HEK293T (cell line): Measurements from ENCODE around the gene NECAB2.

Experiments
- CTCF ChIA-PET: fragments of 350-600 bp; formaldehyde crosslinking; extraction: SDS; loops from one replicate; lab custom pipeline; 2021; ENCODE audit warnings: antibody characterized with exemption, inconsistent platforms; lab: Yijun Ruan, JAX
- POLR2A ChIA-PET: fragments of 350-600 bp; formaldehyde crosslinking; extraction: SDS; loops from one replicate; lab custom pipeline; 2020; ENCODE audit warnings: antibody characterized with exemption, inconsistent platforms; lab: Yijun Ruan, JAX
- DNase-seq: peaks from one replicate; pipeline ENCODE4 v3.0.0; 2012; ENCODE audit warnings: mixed read lengths; ENCODE audit errors: extremely low spot score
- ARNT ChIP-seq: fragments of 450-650 bp; IDR thresholded peaks from 2 replicates; pipeline ENCODE4 v1.6.1; 2017; ENCODE audit warnings: mild to moderate bottlenecking
- BHLHE40 ChIP-seq: fragments of 450-650 bp; IDR thresholded peaks from 2 replicates; pipeline ENCODE4 v1.6.1; 2016; ENCODE audit warnings: mild to moderate bottlenecking, moderate library complexity, borderline replicate concordance
- CTBP1 ChIP-seq: fragments of 450-650 bp; IDR thresholded peaks from 2 replicates; pipeline ENCODE4 v1.6.1; 2016; ENCODE audit warnings: borderline replicate concordance
- ELF4 ChIP-seq: fragments of 450-650 bp; IDR thresholded peaks from 2 replicates; pipeline ENCODE4 v1.6.1; 2017; ENCODE audit warnings: antibody characterized with exemption
- FOXA1 ChIP-seq: fragments of 450-650 bp; IDR thresholded peaks from 2 replicates; pipeline ENCODE4 v1.6.1; 2016; ENCODE audit warnings: mild to moderate bottlenecking
- FOXK2 ChIP-seq: fragments of 450-650 bp; IDR thresholded peaks from 2 replicates; pipeline ENCODE4 v1.6.1; 2016; ENCODE audit warnings: mild to moderate bottlenecking
- FOXM1 ChIP-seq: fragments of 450-650 bp; IDR thresholded peaks from 2 replicates; pipeline ENCODE4 v1.6.1; 2017; ENCODE audit warnings: mild to moderate bottlenecking, borderline replicate concordance
- HDGF ChIP-seq: fragments of 450-650 bp; IDR thresholded peaks from 2 replicates; pipeline ENCODE4 v1.6.1; 2017; ENCODE audit warnings: antibody characterized with exemption, borderline replicate concordance
- L3MBTL2 ChIP-seq: fragments of 450-650 bp; conservative IDR thresholded peaks from 2 replicates; pipeline ENCODE4 v1.6.1; 2016; ENCODE audit warnings: mild to moderate bottlenecking
- LEF1 ChIP-seq: fragments of 450-650 bp; IDR thresholded peaks from 2 replicates; pipeline ENCODE4 v1.6.1; 2017; ENCODE audit warnings: mild to moderate bottlenecking, borderline replicate concordance
- NFRKB ChIP-seq: fragments of 450-650 bp; IDR thresholded peaks from 2 replicates; pipeline ENCODE4 v1.6.1; 2016; ENCODE audit warnings: mild to moderate bottlenecking, moderate library complexity
- SP1 ChIP-seq: fragments of 450-650 bp; IDR thresholded peaks from 2 replicates; pipeline ENCODE4 v1.6.1; 2017
- SUZ12 ChIP-seq: fragments of 450-650 bp; IDR thresholded peaks from 2 replicates; pipeline ENCODE4 v1.6.1; 2016; ENCODE audit warnings: mild to moderate bottlenecking
- TARDBP ChIP-seq: fragments of 450-650 bp; IDR thresholded peaks from 2 replicates; pipeline ENCODE4 v1.6.1; 2016
- ZNF384 ChIP-seq: fragments of 450-650 bp; IDR thresholded peaks from 2 replicates; pipeline ENCODE4 v1.6.1; 2016
- TF ChIP-seq, protein P1 (sequence below): fragments of 450-650 bp; IDR thresholded peaks from 2 replicates; pipeline ENCODE4 v1.6.1; 2016

Gene NECAB2

DNA sequence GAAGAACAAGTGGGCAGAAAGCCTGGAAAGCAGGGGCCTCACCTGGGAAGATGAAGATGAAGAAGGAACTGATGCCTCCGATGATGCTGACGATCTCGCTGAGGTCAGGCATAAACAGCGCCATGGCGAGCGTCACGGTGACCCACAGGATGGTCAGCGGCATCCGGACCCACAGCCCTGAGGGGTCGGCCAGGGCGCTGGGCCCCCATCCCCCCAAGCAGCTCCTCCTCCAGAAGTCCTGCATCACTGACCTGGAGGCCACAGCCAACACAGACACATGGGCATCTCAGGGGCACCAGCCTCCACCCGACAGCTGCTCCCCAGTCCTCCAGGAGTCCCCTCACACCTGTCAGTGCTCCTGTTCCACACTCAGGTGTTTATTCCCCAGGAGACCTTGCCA, 48.4 kb downstream of the NECAB2 start:
- ChIA-PET POLR2A (no interaction called here), CTCF (no interaction called here)
- DNase-seq, result no peak
- no peak for TF ChIP-seq BHLHE40
- TF ChIP-seq NFRKB, result no peak
- TF ChIP-seq FOXA1, result no peak
- TF ChIP-seq FOXK2, result no peak
- no peak for TF ChIP-seq ZNF384

DNA sequence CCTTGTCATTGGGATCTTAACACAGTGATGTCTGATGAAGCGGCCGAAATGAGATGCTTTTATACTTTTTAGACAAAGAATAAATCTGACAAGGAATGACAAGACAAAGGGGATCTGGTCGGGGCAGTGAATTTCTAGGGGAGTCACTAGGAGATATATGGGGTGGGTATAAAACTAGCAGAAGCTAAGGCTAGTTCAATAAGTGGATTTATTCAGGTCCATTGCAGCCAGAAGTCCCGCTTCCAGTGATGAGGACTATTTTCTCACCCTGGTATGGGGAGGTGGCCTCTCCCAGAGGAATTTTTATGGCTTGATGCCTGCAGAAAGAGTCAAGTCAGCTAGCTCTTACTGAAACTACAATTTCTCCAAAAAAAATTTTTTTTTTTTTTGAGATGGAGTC, 50.7 kb downstream of the NECAB2 start:
- ChIA-PET CTCF (no interaction called here), POLR2A (no interaction called here)
- no peak for TF ChIP-seq ARNT
- no peak for TF ChIP-seq ZNF384
- TF ChIP-seq TARDBP, result no peak
- no peak for TF ChIP-seq FOXA1
- no peak for TF ChIP-seq FOXK2
- no peak for TF ChIP-seq FOXM1
- no peak for TF ChIP-seq SUZ12
- TF ChIP-seq CTBP1, result no peak
- TF ChIP-seq HDGF, result no peak
- no peak for TF ChIP-seq LEF1
- no peak for TF ChIP-seq ELF4
- TF ChIP-seq NFRKB, result no peak
- TF ChIP-seq, protein P1, sequence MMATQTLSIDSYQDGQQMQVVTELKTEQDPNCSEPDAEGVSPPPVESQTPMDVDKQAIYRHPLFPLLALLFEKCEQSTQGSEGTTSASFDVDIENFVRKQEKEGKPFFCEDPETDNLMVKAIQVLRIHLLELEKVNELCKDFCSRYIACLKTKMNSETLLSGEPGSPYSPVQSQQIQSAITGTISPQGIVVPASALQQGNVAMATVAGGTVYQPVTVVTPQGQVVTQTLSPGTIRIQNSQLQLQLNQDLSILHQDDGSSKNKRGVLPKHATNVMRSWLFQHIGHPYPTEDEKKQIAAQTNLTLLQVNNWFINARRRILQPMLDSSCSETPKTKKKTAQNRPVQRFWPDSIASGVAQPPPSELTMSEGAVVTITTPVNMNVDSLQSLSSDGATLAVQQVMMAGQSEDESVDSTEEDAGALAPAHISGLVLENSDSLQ, result no peak
- TF ChIP-seq BHLHE40, result no peak
- no peak for TF ChIP-seq L3MBTL2
- no peak for TF ChIP-seq SP1
- no peak for DNase-seq

DNA sequence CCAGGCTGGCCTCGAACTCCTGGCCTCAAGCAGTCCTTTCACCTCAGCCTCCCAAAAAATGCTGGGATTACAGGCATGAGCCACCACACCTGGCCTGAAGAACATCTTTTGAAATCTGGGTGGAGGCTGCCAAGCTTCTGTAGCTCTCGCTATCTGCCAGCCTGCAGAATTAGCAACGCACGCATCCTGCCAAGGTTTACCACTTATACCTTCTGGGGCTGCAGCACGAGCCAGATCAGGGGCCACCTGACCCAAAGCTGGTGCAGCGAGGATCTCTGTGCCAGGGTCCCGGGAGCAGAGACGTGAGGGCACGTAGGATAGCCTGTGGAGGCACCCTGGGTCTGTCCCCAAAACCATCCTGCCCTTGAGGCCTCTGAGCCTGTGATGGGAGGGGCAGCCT, 52.3 kb downstream of the NECAB2 start:
- ChIA-PET POLR2A (no interaction called here), CTCF (no interaction called here)
- no peak for DNase-seq
- no peak for TF ChIP-seq HDGF
- no peak for TF ChIP-seq ELF4
- no peak for TF ChIP-seq ZNF384
- TF ChIP-seq FOXA1, result no peak
- no peak for TF ChIP-seq BHLHE40
- no peak for TF ChIP-seq FOXK2
- TF ChIP-seq SP1, result no peak
- TF ChIP-seq SUZ12, result no peak
- no peak for TF ChIP-seq TARDBP
- TF ChIP-seq CTBP1, result no peak

DNA sequence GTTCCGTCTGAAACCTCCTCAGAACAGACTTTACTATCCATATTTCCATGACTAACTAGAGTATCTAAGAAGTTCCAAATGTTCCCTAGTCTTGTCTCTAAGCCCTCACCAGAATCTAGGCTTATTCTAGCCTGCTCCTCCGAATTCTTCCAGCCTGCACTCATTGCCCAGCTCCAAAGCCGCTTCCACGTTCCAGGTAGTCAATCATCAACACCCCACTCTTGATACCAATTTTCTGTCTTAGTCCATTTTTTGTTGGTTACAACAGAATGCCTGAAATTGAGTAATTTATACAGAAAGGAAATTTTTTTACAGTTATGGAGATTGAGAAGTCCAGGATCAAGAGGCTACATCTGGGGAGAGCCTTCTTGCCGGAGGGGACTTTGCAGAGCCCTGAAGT, 53.4 kb downstream of the NECAB2 start:
- POLR2A ChIA-PET, result no interaction called here
- CTCF ChIA-PET, result no interaction called here
- DNase-seq, result no peak
- TF ChIP-seq SP1 (no peak), L3MBTL2 (no peak), BHLHE40 (no peak), SUZ12 (no peak), ELF4 (no peak), NFRKB (no peak), CTBP1 (no peak), FOXA1 (no peak)
- TF ChIP-seq, protein P1, result no peak

DNA sequence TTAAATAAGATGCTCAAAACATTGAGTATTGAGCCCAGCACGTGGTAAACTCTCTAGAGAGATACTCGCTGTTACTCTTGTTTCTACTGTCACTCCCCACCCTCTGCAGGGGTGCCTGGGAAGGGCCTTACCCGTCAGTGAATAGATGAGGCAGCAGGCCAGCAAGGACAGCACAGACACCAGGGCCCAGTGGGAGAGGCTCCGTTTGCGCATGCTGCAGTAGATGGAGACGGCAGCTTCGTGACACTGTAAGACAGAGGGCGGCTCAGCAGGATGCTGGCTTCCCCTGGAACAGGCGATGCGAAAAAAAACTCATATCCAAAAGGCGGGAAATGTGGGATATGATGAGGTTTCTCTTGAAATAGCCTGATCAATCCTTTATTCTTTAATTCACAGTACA, 54.6 kb downstream of the NECAB2 start:
- no peak for TF ChIP-seq L3MBTL2
- no peak for TF ChIP-seq SUZ12
- no peak for TF ChIP-seq ARNT
- no peak for TF ChIP-seq FOXK2
- TF ChIP-seq HDGF, result no peak
- TF ChIP-seq FOXM1, result no peak
- TF ChIP-seq ZNF384, result no peak
- no peak for TF ChIP-seq CTBP1
- no peak for TF ChIP-seq TARDBP
- TF ChIP-seq SP1, result no peak
- no peak for TF ChIP-seq BHLHE40
- DNase-seq, result no peak
- POLR2A ChIA-PET, result no interaction called here
- CTCF ChIA-PET, result no interaction called here

DNA sequence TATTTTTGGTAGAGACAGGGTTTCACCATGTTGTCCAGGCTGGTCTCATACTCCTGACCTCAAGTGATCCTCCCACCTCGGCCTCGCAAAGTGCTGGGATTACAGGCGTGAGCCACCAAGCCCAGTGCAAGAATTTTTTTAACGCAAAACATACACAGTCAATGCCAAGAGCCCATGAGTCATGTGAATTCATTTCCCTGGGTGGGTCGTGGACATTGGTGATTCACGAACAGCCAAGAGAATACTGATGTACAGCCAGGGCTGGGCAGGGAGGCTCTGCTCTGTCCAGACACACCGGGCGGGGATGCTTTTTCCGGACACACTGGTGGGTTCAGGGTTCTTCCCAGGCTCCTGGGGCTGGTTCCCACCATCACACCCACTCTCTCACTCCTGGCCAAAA, 56.8 kb downstream of the NECAB2 start:
- DNase-seq, result no peak
- ChIA-PET CTCF (no interaction called here), POLR2A (no interaction called here)
- TF ChIP-seq NFRKB, result no peak
- no peak for TF ChIP-seq BHLHE40
- no peak for TF ChIP-seq SUZ12
- TF ChIP-seq CTBP1, result no peak
- no peak for TF ChIP-seq HDGF
- TF ChIP-seq TARDBP, result no peak
- TF ChIP-seq ARNT, result no peak
- TF ChIP-seq L3MBTL2, result no peak
- no peak for TF ChIP-seq ZNF384
- TF ChIP-seq FOXA1, result no peak
- TF ChIP-seq LEF1, result no peak
- TF ChIP-seq SP1, result no peak
- no peak for TF ChIP-seq ELF4
- TF ChIP-seq, protein P1, result no peak
- no peak for TF ChIP-seq FOXK2
- TF ChIP-seq FOXM1, result no peak

DNA sequence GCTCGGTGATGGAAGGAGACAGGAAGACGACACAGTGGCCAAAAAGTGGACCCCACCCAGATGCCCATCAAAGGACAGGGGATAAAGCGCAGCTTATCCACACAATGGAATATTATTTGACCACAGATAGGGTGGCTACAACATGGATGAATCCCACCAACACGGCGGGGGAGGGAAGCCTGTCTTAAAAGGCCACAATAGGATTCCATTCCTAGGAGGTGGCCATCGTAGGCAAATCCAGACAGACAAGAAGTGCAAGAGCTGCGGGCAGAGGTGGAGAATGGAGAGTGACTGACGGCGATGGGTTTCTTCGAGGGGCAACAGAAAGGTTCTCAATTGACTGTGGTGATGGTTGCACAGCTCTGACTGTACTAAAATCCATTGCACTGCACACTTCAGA, 58.6 kb downstream of the NECAB2 start:
- TF ChIP-seq NFRKB (no peak), FOXA1 (no peak), TARDBP (no peak), FOXM1 (no peak), CTBP1 (no peak), ARNT (no peak), BHLHE40 (no peak), SUZ12 (no peak), HDGF (no peak), SP1 (no peak), ELF4 (no peak), FOXK2 (no peak), LEF1 (no peak), ZNF384 (no peak), L3MBTL2 (no peak)
- TF ChIP-seq, protein P1, result no peak
- no peak for DNase-seq
- ChIA-PET CTCF (no interaction called here), POLR2A (no interaction called here)
